Body of pancreas (tissue), 4 donors: ENCODE results near the gene SLC23A2. TPM values are rescaled to one million over a fixed set of nuclear protein-coding genes. Genes with fewer than 3 reads are reported as not detected.
A peak's percentile ranks its signal among the peaks of the same experiment; 100 is the strongest.

Source experiments
- ATAC-seq: fragments of 150-250 bp; one replicate; pipeline ENCODE4 v1.9.1; 2016
- DNase-seq, 4 donors: peaks; one replicate each; pipeline ENCODE4 v3.0.0-alpha.2; 2019
- H3K27ac ChIP-seq, 4 donors: fragments of 200-600 bp; sonication (generic); 1 replicate in 3 of 4; 2 replicates in 1 of 4; pipeline versions ENCODE4 v1.5.1 to v1.6.1; 2016 to 2019; ENCODE audit warnings: mild to moderate bottlenecking in 1 of 4, mixed read lengths in 1 of 4, moderate library complexity in 1 of 4
- H3K27me3 ChIP-seq, 2 donors: fragments of 200-600 bp; sonication (generic); one replicate each; pipeline ENCODE4 v1.6.0; 2016; ENCODE audit warnings: mild to moderate bottlenecking in 1 of 2
- H3K36me3 ChIP-seq, 2 donors: fragments of 200-600 bp; sonication (generic); replicated peaks in 1 of 2; 2 replicates each; pipeline ENCODE4 v1.5.1; 2016; ENCODE audit warnings: low read depth in 2 of 2; ENCODE audit not compliant: insufficient read depth in 1 of 2
- H3K4me1 ChIP-seq: fragments of 200-600 bp; sonication (generic); one replicate; pipeline ENCODE4 v1.6.0; 2016
- H3K4me3 ChIP-seq, 2 donors: fragments of 200-600 bp; sonication (generic); 1 replicate in 1 of 2; 2 replicates in 1 of 2; pipeline ENCODE4 v1.5.1; 2016 to 2019
- H3K9me3 ChIP-seq, 3 donors: fragments of 200-600 bp; sonication (generic); 1 replicate in 2 of 3; 2 replicates in 1 of 3; pipeline ENCODE4 v1.5.1; 2016
- CTCF ChIP-seq, 7 experiments: fragments of 450-650 bp in 4 of 7; fragments of 200-600 bp in 3 of 7; sonication (generic) in 3 of 7; IDR thresholded peaks; one replicate each; pipeline ENCODE4 v1.5.1; 2016 to 2019; ENCODE audit warnings: antibody characterized with exemption in 7 of 7
- POLR2A ChIP-seq, 3 donors: fragments of 450-650 bp; IDR thresholded peaks; one replicate each; pipeline ENCODE4 v1.6.1; 2016; ENCODE audit warnings: antibody characterized with exemption in 3 of 3, mild to moderate bottlenecking in 2 of 3
- WGBS, 2 donors: methylation state at CpG; one replicate each; pipeline ENCODE4 v1.1.5; 2017; 5-methylcytosine and 5-hydroxymethylcytosine counted together
- intact Hi-C: fragments of 100-400 bp; cut with DNase I; formaldehyde crosslinking; loops from one replicate; pipeline ENCODE4 v1.15.1; 2023
- total RNA-seq, 2 donors: library from RNA; depleted of rRNA; stranded (reverse); fragments of >200 nt; gene quantifications; one replicate each; pipeline ENCODE4 v1.1.0, GENCODE V29; 2016

Gene SLC23A2
- total RNA-seq, 2 donors from 2014 or later: 12.2 TPM

- ATAC-seq (no peak), DNase-seq (no peak)
- no peaks in the 10 kb centered on the region for H3K9me3 ChIP-seq
- H3K4me1 ChIP-seq: no peaks in the 10 kb centered on the region
- no peak for TF ChIP-seq POLR2A (IDR thresholded peaks at IDR 0.05)
- TF ChIP-seq CTCF (IDR thresholded peaks at IDR 0.05): no peak
- intact Hi-C loops: no loop called here
- H3K27ac ChIP-seq: no peak overlapping the region
- no peak overlapping the region for H3K4me3 ChIP-seq
- no peaks in the 10 kb centered on the region for H3K36me3 ChIP-seq
- WGBS, 2 donors: 69 to 74% methylated on average over 3 of the region's 3 CpGs
- H3K27me3 ChIP-seq: no peaks in the 10 kb centered on the region
These were observed 171.1 kb downstream of the SLC23A2 start for GRCh38 chr20:4830259-4830658.

- H3K27ac ChIP-seq: peak overlapping the region in 2 of 4 donors; percentile 30 to 50
- TF ChIP-seq CTCF (IDR thresholded peaks at IDR 0.05) (no peak), POLR2A (IDR thresholded peaks at IDR 0.05) (no peak)
- DNase-seq: peak in 1 of 4 donors; percentile 59
- H3K4me1 ChIP-seq: no peaks in the 10 kb centered on the region
- no peak overlapping the region for H3K4me3 ChIP-seq
- H3K36me3 ChIP-seq: no peaks in the 10 kb centered on the region
- H3K9me3 ChIP-seq: no peaks in the 10 kb centered on the region
- no peaks in the 10 kb centered on the region for H3K27me3 ChIP-seq
- ATAC-seq: no peak
- 49 to 60% methylated on average over 4 of the region's 4 CpGs for WGBS, 2 donors
- intact Hi-C loops: no loop called here
These were observed 171.6 kb downstream of the SLC23A2 start for GRCh38 chr20:4829514-4830215.

- no peak for TF ChIP-seq CTCF (IDR thresholded peaks at IDR 0.05)
- no peak for TF ChIP-seq POLR2A (IDR thresholded peaks at IDR 0.05)
- Histone ChIP-seq H3K9me3 (no peaks in the 10 kb centered on the region), H3K4me3 (no peak overlapping the region), H3K36me3 (no peaks in the 10 kb centered on the region), H3K27ac (peak overlapping the region in 2 of 4 donors; percentile 30 to 50), H3K4me1 (no peaks in the 10 kb centered on the region), H3K27me3 (no peaks in the 10 kb centered on the region)
- intact Hi-C loops: no loop called here
- ATAC-seq (peak; percentile 24), DNase-seq (no peak)
- 66 to 73% methylated on average over 12 to 14 of the region's 14 CpGs for WGBS, 2 donors
These were observed 172.3 kb downstream of the SLC23A2 start for GRCh38 chr20:4828830-4829513.

GRCh38 chr20:4821590-4821989, 179.7 kb downstream of the SLC23A2 start:
- H3K9me3 ChIP-seq: no peaks in the 10 kb centered on the region
- peaks cover 17% of the 10 kb centered on the region for H3K4me1 ChIP-seq
- H3K36me3 ChIP-seq: no peaks in the 10 kb centered on the region
- 71 to 85% methylated on average over 5 of the region's 5 CpGs for WGBS, 2 donors
- no peak overlapping the region for H3K4me3 ChIP-seq
- ATAC-seq (no peak), DNase-seq (no peak)
- peaks cover 0 to 19% of the 10 kb centered on the region in 2 donors for H3K27me3 ChIP-seq
- no peak overlapping the region for H3K27ac ChIP-seq
- TF ChIP-seq CTCF (IDR thresholded peaks at IDR 0.05): no peak
- TF ChIP-seq POLR2A (IDR thresholded peaks at IDR 0.05): no peak
- intact Hi-C loops: no loop called here
